Body of pancreas (tissue), 4 donors: Measurements from ENCODE around the gene SLC25A21.

ENCODE experiments used
- CTCF ChIP-seq, 7 experiments: fragments of 450-650 bp in 4 of 7; fragments of 200-600 bp in 3 of 7; sonication (generic) in 3 of 7; IDR thresholded peaks; one replicate each; pipeline ENCODE4 v1.5.1; 2016 to 2019; ENCODE audit warnings: antibody characterized with exemption in 7 of 7
- POLR2A ChIP-seq, 3 donors: fragments of 450-650 bp; IDR thresholded peaks; one replicate each; pipeline ENCODE4 v1.6.1; 2016; ENCODE audit warnings: antibody characterized with exemption in 3 of 3, mild to moderate bottlenecking in 2 of 3

GRCh38 chr14:36816481-36816880 is 355.9 kb downstream of the SLC25A21 start:
- no peak for TF ChIP-seq CTCF (IDR thresholded peaks at IDR 0.05)
- no peak for TF ChIP-seq POLR2A (IDR thresholded peaks at IDR 0.05)
